ENCODE results near the gene KCNK16.

Gene KCNK16

GRCh38 chr6:39269961-39270360, 52.5 kb downstream of the KCNK16 start:
- no peak for DNase-seq

- DNase-seq, result no peak
Measured at GRCh38 chr6:39268721-39269120, 53.8 kb downstream of the KCNK16 start.

GRCh38 chr6:39268171-39268570, 54.3 kb downstream of the KCNK16 start:
- no peak for DNase-seq

- DNase-seq, result no peak
Measured at GRCh38 chr6:39266782-39267355, 55.6 kb downstream of the KCNK16 start.

- no peak for DNase-seq
Measured at GRCh38 chr6:39266375-39266774, 56.1 kb downstream of the KCNK16 start.
